Activated T-cell treated with anti-CD3 and anti-CD28 coated beads, Interleukin-2, amount 50 U/mL, for 4 hours (primary cell): ENCODE results near the gene ZNF639. TPM values are rescaled to one million over a fixed set of nuclear protein-coding genes. Genes with fewer than 3 reads are reported as not detected.
A peak's percentile ranks its signal among the peaks of the same experiment; 100 is the strongest.
"Not testable (repeated sequence)": the region's sequence is repeated elsewhere in the genome, so short reads cannot be mapped to it uniquely, and the experiment has no call there.

Experiments used
- ATAC-seq, 2 donors: fragments of 200-7000 bp; cut with Tn5 transposase; one replicate each; pipeline ENCODE4 v1.10.0; 2021
- DNase-seq: peaks from one replicate; pipeline ENCODE4 v3.0.0-alpha.2; 2020
- H3K27me3 Mint-ChIP-seq: one replicate; pipeline ENCODE4 v1.8.0; 2021; ENCODE audit warnings: low read depth, mixed read lengths
- H3K36me3 Mint-ChIP-seq: one replicate; pipeline ENCODE4 v1.8.0; 2022; ENCODE audit warnings: mixed read lengths; ENCODE audit not compliant: insufficient read depth
- H3K4me1 Mint-ChIP-seq: one replicate; pipeline ENCODE4 v1.8.0; 2021; ENCODE audit warnings: low read depth, mixed read lengths
- H3K4me3 Mint-ChIP-seq: one replicate; pipeline ENCODE4 v1.8.0; 2021; ENCODE audit warnings: mild to moderate bottlenecking, moderate library complexity, mixed read lengths
- H3K9me3 Mint-ChIP-seq: one replicate; pipeline ENCODE4 v1.8.0; 2021; ENCODE audit warnings: mixed read lengths
- total RNA-seq, 3 donors: library from RNA; stranded (reverse); gene quantifications; one replicate each; pipeline ENCODE4 v1.2.1, GENCODE V29; 2021

ZNF639 gene, protein sequence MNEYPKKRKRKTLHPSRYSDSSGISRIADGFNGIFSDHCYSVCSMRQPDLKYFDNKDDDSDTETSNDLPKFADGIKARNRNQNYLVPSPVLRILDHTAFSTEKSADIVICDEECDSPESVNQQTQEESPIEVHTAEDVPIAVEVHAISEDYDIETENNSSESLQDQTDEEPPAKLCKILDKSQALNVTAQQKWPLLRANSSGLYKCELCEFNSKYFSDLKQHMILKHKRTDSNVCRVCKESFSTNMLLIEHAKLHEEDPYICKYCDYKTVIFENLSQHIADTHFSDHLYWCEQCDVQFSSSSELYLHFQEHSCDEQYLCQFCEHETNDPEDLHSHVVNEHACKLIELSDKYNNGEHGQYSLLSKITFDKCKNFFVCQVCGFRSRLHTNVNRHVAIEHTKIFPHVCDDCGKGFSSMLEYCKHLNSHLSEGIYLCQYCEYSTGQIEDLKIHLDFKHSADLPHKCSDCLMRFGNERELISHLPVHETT
- total RNA-seq, result 10 to 100 TPM; 41.1 to 51.4 (median 45.6) TPM

DNA sequence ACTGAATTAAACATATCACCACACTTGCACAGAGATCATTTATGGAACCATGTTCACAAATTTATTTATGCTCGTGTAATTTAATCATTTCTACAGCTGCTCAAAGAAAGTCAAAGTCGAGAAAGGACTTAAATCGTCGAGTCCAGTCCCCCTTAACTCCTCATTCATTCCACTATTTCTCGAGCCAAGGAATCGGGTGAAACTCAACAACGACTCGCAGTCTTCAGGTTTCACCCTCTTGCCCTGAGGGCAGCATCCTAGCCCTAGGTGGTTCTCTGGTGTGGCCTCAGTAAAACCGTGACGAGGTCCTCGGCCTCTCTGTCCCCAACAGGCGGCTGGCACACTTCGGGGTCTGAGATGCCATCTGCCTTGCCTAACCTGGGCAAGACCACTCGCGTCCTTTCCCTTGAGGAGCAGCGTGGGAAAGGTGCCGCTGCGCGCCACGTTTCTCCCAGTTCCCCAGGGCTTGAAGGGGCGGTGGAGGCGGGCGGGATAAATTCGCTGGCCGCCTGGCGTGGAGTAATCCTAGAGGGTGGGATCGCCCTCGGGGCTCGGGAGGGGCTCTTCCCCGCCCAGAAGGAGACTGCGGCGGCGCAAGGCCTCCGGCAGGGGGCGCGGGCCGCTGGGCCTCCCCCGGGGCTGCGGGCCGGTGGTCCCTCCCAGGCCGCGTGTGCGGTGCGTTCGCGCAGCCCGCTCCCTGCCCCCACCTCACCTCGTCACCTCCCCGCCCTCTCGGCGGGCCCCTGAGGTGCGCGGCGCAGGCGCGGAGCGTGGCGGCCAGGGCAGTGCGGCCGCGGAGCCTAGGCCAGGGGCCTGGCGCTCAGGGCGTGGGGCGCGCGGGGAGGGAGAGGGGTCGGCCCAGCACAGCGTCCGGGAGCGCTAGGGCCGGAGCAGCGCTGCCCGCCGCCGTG, at the start of gene ZNF639:
Gene ZNF639, plus strand, starts transcription at position 746 of the 911 bp plus-strand sequence. CDS start 5,263 bp downstream, outside the sequence.
- peak; percentile 81 for DNase-seq
- peaks cover 31% of the 10 kb centered on the region for H3K4me1 Mint-ChIP-seq
- peak; percentile 90 to 91 for ATAC-seq
- peak within 1 kb of the TSS; percentile 85 for H3K4me3 Mint-ChIP-seq
- peaks cover 4% of the 10 kb centered on the region for H3K36me3 Mint-ChIP-seq
- no peaks in the 10 kb centered on the region for H3K9me3 Mint-ChIP-seq
- H3K27me3 Mint-ChIP-seq, result no peaks in the 10 kb centered on the region

DNA sequence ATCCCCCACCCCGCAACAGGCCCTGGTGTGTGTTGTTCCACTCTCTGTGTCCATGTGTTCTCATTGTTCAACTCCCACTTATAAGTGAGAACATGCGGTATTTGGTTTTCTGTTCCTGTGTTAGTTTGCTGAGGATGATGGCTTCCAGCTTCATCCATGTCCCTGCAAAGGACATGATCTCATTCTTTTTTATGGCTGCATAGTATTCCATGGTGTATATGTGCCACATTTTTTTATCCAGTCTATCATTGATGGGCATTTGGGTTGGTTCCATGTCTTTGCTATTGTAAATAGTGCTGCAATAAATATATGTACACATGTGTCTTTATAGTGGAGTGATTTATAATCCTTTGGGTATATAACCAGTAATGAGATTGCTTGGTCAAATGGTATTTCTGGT, 48.4 kb upstream of the ZNF639 start:
- not testable (repeated sequence) for ATAC-seq, H3K9me3 Mint-ChIP-seq, H3K4me3 Mint-ChIP-seq, DNase-seq, H3K36me3 Mint-ChIP-seq, H3K4me1 Mint-ChIP-seq
- peaks cover 12% of the 10 kb centered on the region for H3K27me3 Mint-ChIP-seq

DNA sequence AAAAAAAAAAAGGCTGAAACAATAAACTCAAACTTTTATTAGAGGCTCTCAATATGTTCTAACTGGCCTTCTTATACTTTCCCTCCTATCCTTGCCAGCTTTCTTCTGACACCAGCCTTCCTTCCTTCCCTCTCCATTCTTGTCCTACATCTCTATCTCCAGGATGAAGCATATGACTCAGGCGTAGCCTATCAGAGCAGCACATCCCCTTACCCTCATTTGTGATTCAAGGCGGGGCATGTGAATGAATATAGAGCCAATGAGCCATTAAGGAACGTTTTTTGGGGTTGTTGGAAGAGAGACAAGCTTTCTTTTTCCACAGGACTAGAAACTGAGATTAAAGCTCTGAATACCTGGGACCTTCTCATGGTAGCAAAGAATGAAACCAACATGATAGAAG, 46.8 kb upstream of the ZNF639 start:
- peaks cover 15% of the 10 kb centered on the region for H3K27me3 Mint-ChIP-seq
- no peak overlapping the region for H3K4me3 Mint-ChIP-seq
- DNase-seq, result no peak
- no peak for ATAC-seq
- H3K9me3 Mint-ChIP-seq, result no peaks in the 10 kb centered on the region
- H3K4me1 Mint-ChIP-seq, result no peaks in the 10 kb centered on the region
- H3K36me3 Mint-ChIP-seq, result no peaks in the 10 kb centered on the region

DNA sequence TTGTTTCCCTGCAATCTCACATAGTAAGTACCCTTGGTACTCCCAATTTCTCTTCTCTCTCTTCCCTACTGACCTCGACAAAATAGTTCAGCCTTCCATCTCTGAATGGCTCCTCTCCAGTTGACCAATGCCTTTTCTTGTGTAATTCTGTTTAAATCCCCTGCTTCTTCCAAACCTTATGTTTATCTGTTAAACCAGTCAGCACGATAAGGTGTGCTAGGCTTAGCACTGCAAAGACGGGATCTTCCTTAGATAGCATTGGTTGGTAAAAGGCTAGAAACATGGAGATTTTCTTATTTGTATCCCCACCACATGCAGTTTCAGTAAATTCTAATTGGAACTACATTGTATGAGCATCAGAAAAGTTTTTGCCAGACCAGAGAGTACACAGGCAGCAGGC, 46.1 kb upstream of the ZNF639 start:
- no peak for DNase-seq
- Mint-ChIP-seq H3K4me1 (no peaks in the 10 kb centered on the region), H3K9me3 (no peaks in the 10 kb centered on the region), H3K36me3 (no peaks in the 10 kb centered on the region), H3K4me3 (no peak overlapping the region), H3K27me3 (peaks cover 15% of the 10 kb centered on the region)
- no peak for ATAC-seq

DNA sequence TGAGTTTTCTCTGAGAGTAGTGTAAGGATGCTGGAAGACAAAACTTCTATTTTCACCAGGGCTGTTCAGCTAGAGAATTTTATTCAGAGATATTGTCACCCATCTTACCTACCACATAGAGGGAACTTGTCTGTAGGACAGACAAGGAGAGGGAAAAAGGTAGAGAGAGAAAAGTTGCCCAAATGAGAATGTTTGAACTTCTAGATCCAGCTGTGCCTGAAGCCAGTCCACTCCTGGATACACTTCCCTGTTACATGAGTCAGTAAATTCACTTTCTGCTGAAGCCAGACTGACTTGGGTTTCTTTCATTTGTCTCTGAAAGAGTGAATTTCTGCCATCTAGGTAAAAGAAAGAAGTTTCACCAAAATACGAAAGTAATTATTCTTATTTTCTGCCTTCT, 44.7 kb upstream of the ZNF639 start:
- no peak for DNase-seq
- ATAC-seq, result no peak
- Mint-ChIP-seq H3K4me3 (no peak overlapping the region), H3K9me3 (no peaks in the 10 kb centered on the region), H3K36me3 (no peaks in the 10 kb centered on the region), H3K4me1 (no peaks in the 10 kb centered on the region), H3K27me3 (peaks cover 24% of the 10 kb centered on the region)

DNA sequence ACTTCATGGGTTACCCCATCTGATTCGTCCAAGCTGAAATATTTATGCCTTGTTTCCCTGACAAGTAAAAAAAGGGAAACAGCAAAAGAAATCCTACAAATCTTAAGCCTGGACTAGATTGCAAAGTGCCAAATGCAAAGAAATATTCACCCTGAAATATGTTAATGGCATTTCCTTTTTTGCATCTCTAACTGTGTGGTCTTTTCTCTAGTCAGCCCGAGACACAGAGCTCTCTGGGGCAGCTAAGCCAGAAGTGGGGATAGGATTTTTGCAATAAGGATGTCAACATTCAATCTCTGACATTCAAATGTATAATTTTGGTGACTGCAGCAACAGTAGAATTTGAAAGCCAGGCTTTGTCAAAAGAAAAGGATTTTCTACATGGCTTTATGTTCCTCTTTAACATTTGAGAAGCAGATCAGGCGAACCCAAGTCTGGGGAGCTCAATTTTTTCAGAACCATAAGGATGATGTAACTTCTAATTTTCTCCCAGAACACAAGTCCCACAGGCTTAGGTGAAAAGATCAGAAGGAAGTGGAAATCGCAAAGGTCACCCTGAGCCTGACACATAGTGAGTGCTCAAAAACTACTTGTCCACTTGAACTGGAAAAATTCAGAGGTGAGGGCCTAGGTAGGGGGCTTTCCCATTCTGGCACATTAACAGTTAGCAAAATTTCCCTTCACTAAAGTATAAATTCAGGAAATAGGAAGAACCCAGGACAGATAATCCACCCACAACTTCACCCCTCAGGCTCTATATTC, 43.7 kb upstream of the ZNF639 start:
- H3K4me1 Mint-ChIP-seq, result no peaks in the 10 kb centered on the region
- no peak overlapping the region for H3K4me3 Mint-ChIP-seq
- peaks cover 24% of the 10 kb centered on the region for H3K27me3 Mint-ChIP-seq
- no peak for ATAC-seq
- no peaks in the 10 kb centered on the region for H3K36me3 Mint-ChIP-seq
- H3K9me3 Mint-ChIP-seq, result no peaks in the 10 kb centered on the region
- no peak for DNase-seq

DNA sequence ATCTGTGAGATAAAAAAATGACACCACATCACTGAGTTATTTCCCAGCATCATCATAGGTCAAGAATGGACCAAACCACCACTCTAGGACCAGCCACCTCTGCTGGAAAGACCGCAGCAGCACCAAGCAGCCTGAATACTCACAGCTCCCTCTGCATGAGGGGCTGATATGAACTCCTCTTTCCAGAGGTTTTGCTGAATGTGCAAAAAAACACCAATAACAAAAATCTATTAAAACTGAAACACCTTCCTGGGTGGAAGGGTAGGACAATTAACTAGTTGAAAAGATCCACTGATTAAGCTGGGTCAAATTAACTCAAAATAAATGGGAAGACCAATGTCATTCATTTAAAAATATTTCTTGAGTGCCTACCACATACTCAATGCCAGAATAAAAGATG, 43.0 kb upstream of the ZNF639 start:
- H3K4me3 Mint-ChIP-seq, result no peak overlapping the region
- H3K27me3 Mint-ChIP-seq, result peaks cover 24% of the 10 kb centered on the region
- no peaks in the 10 kb centered on the region for H3K9me3 Mint-ChIP-seq
- H3K36me3 Mint-ChIP-seq, result no peaks in the 10 kb centered on the region
- ATAC-seq, result no peak
- no peaks in the 10 kb centered on the region for H3K4me1 Mint-ChIP-seq
- DNase-seq, result no peak

DNA sequence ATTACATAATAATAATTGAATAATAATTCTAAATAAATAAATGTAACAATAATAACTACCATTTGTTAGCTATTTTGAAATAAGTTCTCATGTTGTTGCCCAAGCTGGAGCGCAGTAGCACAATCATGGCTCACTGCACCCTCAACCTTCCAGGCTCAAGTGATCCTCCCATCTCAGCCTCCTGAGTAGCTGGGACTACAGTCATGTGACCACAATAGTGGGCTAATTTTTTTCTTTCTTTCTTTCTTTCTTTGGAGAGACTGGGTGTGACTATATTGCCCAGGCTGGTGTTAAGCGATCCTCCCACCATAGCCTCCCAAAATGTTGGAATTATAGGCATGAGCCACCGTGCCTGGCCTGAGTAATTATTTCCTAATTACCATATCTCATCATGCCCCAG, 41.0 kb upstream of the ZNF639 start:
- Mint-ChIP-seq H3K4me3 (no peak overlapping the region), H3K4me1 (no peaks in the 10 kb centered on the region), H3K36me3 (no peaks in the 10 kb centered on the region), H3K27me3 (peaks cover 20% of the 10 kb centered on the region), H3K9me3 (no peaks in the 10 kb centered on the region)
- ATAC-seq (no peak), DNase-seq (no peak)

DNA sequence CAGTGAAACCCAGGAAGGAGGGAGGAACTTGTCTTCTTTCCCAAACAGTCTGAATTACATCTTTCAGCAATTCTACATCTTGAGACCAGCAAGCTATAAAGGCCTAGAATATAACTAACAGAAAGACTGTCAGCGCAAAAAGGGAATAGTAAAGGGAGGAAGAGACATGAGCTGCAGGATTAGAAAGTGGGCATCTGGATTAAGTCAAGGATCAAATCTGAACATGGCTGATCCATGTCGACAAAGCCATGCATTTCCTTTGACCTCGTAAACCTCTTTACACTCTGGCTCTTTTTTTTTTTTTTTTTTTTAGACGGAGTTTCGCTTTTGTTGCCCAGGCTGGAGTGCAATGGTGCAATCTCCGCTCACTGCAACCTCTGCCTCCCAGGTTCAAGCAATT, 36.5 kb upstream of the ZNF639 start:
- no peaks in the 10 kb centered on the region for H3K36me3 Mint-ChIP-seq
- no peaks in the 10 kb centered on the region for H3K9me3 Mint-ChIP-seq
- ATAC-seq (no peak), DNase-seq (no peak)
- peaks cover 9% of the 10 kb centered on the region for H3K27me3 Mint-ChIP-seq
- H3K4me3 Mint-ChIP-seq, result no peak overlapping the region
- H3K4me1 Mint-ChIP-seq, result no peaks in the 10 kb centered on the region

DNA sequence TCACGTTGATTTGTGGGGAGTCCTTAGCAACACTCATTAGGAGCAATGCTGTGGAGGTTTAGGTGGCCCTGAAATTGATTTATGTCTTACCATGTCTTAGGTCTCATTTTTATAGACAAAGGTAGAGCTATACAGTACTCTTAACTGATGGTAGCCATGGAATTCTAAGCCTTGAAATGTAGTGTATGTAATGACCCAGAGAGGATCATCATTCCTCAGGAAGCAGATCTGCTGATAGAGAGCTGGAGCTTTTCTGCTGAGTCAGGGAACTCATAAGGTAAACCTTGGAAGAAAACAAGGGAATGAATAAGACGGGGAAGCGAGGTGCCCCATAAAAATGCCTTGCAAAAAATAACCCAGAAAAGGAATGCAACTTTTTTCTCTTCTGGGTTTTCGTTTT, 34.0 kb upstream of the ZNF639 start:
- Mint-ChIP-seq H3K36me3 (no peaks in the 10 kb centered on the region), H3K9me3 (no peaks in the 10 kb centered on the region), H3K4me1 (no peaks in the 10 kb centered on the region), H3K4me3 (no peak overlapping the region), H3K27me3 (peaks cover 5% of the 10 kb centered on the region)
- ATAC-seq (no peak), DNase-seq (no peak)

DNA sequence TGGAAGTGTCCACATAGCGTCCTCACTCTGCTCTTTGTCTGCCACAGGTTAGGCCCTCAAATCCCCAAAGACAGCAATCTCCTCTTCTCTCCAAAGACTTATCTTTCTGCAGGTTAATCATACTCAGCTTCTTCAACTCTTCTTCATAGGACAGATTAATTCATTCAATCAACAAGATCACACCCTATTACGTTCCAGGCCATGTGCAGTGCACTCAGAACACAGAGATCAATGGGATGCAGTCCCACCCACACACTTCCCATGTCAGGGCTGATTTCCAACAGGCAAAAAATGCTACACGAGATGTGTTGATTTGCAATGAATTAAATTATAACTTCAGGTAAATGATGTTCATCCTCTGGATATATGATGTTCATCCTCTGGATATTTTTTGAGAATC, 33.5 kb upstream of the ZNF639 start:
- Mint-ChIP-seq H3K4me1 (no peaks in the 10 kb centered on the region), H3K9me3 (no peaks in the 10 kb centered on the region), H3K36me3 (no peaks in the 10 kb centered on the region), H3K4me3 (no peak overlapping the region), H3K27me3 (peaks cover 5% of the 10 kb centered on the region)
- DNase-seq (no peak), ATAC-seq (no peak)

DNA sequence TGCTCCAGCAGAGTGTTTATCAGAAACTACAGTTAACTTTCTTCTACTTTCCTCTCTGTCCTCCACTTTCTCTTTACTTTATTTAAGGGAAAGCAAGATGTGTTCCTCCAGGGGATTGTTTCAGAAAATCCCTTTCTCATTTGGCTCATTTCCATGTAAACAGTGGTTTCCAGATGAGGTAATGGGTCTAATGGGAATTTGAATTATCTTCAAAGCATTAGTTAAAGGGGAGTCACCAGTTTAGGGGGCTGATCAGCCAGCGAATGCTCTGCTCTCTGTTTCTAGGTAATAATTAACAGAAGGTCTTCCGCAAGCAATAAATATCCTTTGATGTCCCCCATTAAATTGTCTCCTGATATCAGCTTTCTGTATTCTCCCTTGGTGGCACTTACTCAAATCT, 30.4 kb upstream of the ZNF639 start:
- Mint-ChIP-seq H3K9me3 (no peaks in the 10 kb centered on the region), H3K4me3 (no peak overlapping the region), H3K27me3 (peaks cover 8% of the 10 kb centered on the region), H3K36me3 (no peaks in the 10 kb centered on the region), H3K4me1 (no peaks in the 10 kb centered on the region)
- ATAC-seq (no peak), DNase-seq (no peak)

DNA sequence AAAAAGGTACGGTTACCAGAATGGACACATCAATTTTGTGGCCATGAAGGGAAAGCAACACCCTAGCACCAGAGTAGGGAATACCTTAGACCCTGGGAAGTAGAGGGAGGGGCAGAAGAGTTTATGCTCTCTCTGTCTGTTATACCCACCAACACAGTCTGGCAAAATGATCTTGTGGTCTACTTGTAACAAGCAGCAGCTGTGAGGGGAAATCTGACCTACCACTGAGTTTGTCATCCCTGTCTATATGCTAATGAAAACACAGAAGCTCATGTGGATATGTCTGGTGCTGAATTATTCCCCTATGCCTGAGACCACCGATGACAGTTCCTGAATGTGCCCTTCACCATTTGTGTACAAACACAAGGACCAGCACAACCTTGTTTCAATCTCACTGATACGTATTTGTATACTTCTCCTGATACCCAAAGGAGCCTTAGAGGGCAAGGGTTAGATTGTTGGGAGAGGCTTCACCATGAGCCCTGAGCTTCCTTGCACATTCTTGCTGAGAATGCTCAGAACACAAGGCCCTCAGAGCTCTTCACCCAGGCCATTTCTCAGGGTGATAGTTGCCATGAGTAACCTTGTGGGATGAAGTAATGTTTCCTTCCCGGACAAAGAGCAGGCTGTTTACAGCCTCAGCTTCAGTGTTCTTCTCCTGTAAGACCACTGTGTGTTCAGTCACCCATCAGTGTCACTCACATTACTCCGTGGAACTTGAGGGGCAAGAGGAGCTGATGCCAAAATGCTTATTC, 24.7 kb upstream of the ZNF639 start:
- H3K27me3 Mint-ChIP-seq, result peaks cover 5% of the 10 kb centered on the region
- no peak overlapping the region for H3K4me3 Mint-ChIP-seq
- DNase-seq, result no peak
- no peaks in the 10 kb centered on the region for H3K36me3 Mint-ChIP-seq
- H3K9me3 Mint-ChIP-seq, result peaks cover 2% of the 10 kb centered on the region
- ATAC-seq, result no peak
- H3K4me1 Mint-ChIP-seq, result no peaks in the 10 kb centered on the region
